H1 (cell line): ENCODE measurements around the gene RGL1. TPM values are rescaled to one million over a fixed set of nuclear protein-coding genes. Genes with fewer than 3 reads are reported as not detected.

ENCODE experiments used
- CTCF ChIA-PET: fragments of 300-600 bp; sonication (Branson Sonifier 250); formaldehyde crosslinking; loops from one replicate; lab custom pipeline; 2021; ENCODE audit not compliant: partially characterized antibody; lab: Charles Lee
- POLR2A ChIA-PET: fragments of 300-600 bp; sonication (Branson Sonifier 250); formaldehyde crosslinking; loops from one replicate; lab custom pipeline; 2021; ENCODE audit warnings: inconsistent platforms; ENCODE audit not compliant: partially characterized antibody; lab: Charles Lee
- DNase-seq, 2 experiments: peaks; one replicate each; pipeline versions ENCODE4 v3.0.0 to v3.0.0-alpha.2; 2010 to 2022; ENCODE audit warnings: low spot score in 2 of 2, low read depth in 1 of 2, mixed read lengths in 1 of 2
- FAIRE-seq: peaks from 2 replicates; lab custom pipeline; 2011; peaks lifted over from hg19 to GRCh38; lab: Jason Lieb, UNC
- H2AFZ ChIP-seq: 2 replicates; pipeline ENCODE4 v1.8.1; 2012; ENCODE audit warnings: low read length, inconsistent platforms
- H2AK5ac ChIP-seq: 2 replicates; pipeline ENCODE4 v1.6.1; 2013; ENCODE audit warnings: low read depth, low read length
- H2BK120ac ChIP-seq: replicated peaks from 2 replicates; pipeline ENCODE3; 2013; ENCODE audit warnings: low read depth, low read length, inconsistent platforms
- H2BK12ac ChIP-seq: 2 replicates; pipeline ENCODE4 v1.6.1; 2013; ENCODE audit warnings: low read depth, low read length
- H2BK15ac ChIP-seq: 2 replicates; pipeline ENCODE4 v1.6.1; 2013; ENCODE audit warnings: low read length
- H2BK20ac ChIP-seq: 2 replicates; pipeline ENCODE4 v1.6.1; 2013; ENCODE audit warnings: low read length
- H2BK5ac ChIP-seq: 2 replicates; pipeline ENCODE4 v1.6.1; 2013; ENCODE audit warnings: low read depth, low read length
- H3K14ac ChIP-seq: 2 replicates; pipeline ENCODE4 v1.6.1; 2013; ENCODE audit warnings: inconsistent platforms; ENCODE audit not compliant: insufficient read length
- H3K18ac ChIP-seq: 2 replicates; pipeline ENCODE4 v1.6.1; 2013; ENCODE audit warnings: low read length; ENCODE audit errors: extremely low read depth
- H3K23ac ChIP-seq: 2 replicates; pipeline ENCODE4 v1.6.1; 2013; ENCODE audit warnings: inconsistent platforms; ENCODE audit not compliant: insufficient read length
- H3K23me2 ChIP-seq: 2 replicates; pipeline ENCODE4 v1.6.1; 2013; ENCODE audit warnings: low read depth, low read length
- H3K27ac ChIP-seq: 2 replicates; pipeline ENCODE4 v1.6.1; 2011; ENCODE audit warnings: low read depth, low read length, inconsistent platforms
- H3K27me3 ChIP-seq, 4 experiments: replicated peaks in 1 of 4; 1 replicate in 1 of 4; 2 replicates in 3 of 4; pipeline versions ENCODE4 v1.6.1 to v1.8.1; 2011 to 2013; ENCODE audit warnings: low read length in 3 of 4, mild to moderate bottlenecking in 3 of 4, inconsistent platforms in 2 of 4, mixed read lengths in 2 of 4, moderate library complexity in 1 of 4; ENCODE audit not compliant: control insufficient read depth in 3 of 4, insufficient read depth in 3 of 4; ENCODE audit errors: extremely low read depth in 1 of 4
- H3K36me3 ChIP-seq, 4 experiments: 2 replicates each; pipeline versions ENCODE4 v1.6.1 to v1.8.1; 2011 to 2013; ENCODE audit warnings: mild to moderate bottlenecking in 4 of 4, low read length in 3 of 4, moderate library complexity in 2 of 4, control low read depth in 1 of 4, inconsistent platforms in 1 of 4; ENCODE audit not compliant: insufficient read depth in 4 of 4, control insufficient read depth in 2 of 4
- H3K4ac ChIP-seq: replicated peaks from 2 replicates; pipeline ENCODE3; 2013; ENCODE audit warnings: low read length, low read depth, mixed read lengths, inconsistent platforms; ENCODE audit not compliant: insufficient read length
- H3K4me1 ChIP-seq, 4 experiments: replicated peaks in 1 of 4; 1 replicate in 1 of 4; 2 replicates in 3 of 4; pipeline versions ENCODE4 v1.6.1 to v1.8.1; 2011 to 2013; ENCODE audit warnings: low read length in 3 of 4, inconsistent platforms in 2 of 4, mixed read lengths in 1 of 4; ENCODE audit not compliant: insufficient read depth in 4 of 4, control insufficient read depth in 3 of 4
- H3K4me2 ChIP-seq, 2 experiments: 2 replicates each; pipeline versions ENCODE4 v1.6.1 to v1.8.1; 2011 to 2013; ENCODE audit warnings: low read depth in 2 of 2, low read length in 2 of 2, control low read depth in 1 of 2, inconsistent platforms in 1 of 2, mild to moderate bottlenecking in 1 of 2; ENCODE audit not compliant: insufficient read depth in 1 of 2
- H3K4me3 ChIP-seq, 4 experiments: fragments of 200-600, 300-600 bp in 1 of 4; sonication (generic), shearing (Covaris generic), sonication (Bioruptor Twin) in 1 of 4; 2 replicates each; pipeline versions ENCODE4 v1.5.1 to v1.8.1; 2011 to 2016; ENCODE audit warnings: low read length in 4 of 4, low read depth in 3 of 4, control low read depth in 2 of 4, inconsistent platforms in 2 of 4, mild to moderate bottlenecking in 2 of 4, mixed read lengths in 1 of 4, moderate library complexity in 1 of 4; ENCODE audit not compliant: insufficient read depth in 2 of 4; ENCODE audit errors: extremely low read depth in 1 of 4
- H3K56ac ChIP-seq: replicated peaks from 2 replicates; pipeline ENCODE3; 2013; ENCODE audit warnings: low read depth, mild to moderate bottlenecking, mixed read lengths, low read length, inconsistent platforms; ENCODE audit not compliant: insufficient read length
- H3K79me1 ChIP-seq: 2 replicates; pipeline ENCODE4 v1.6.1; 2013; ENCODE audit warnings: low read depth, low read length, control low read depth
- H3K79me2 ChIP-seq, 2 experiments: 2 replicates each; pipeline versions ENCODE4 v1.6.1 to v1.8.1; 2012 to 2013; ENCODE audit warnings: low read length in 2 of 2, mild to moderate bottlenecking in 2 of 2, inconsistent platforms in 1 of 2; ENCODE audit not compliant: insufficient read depth in 2 of 2, control insufficient read depth in 1 of 2
- H3K9ac ChIP-seq, 4 experiments: replicated peaks in 1 of 4; 1 replicate in 1 of 4; 2 replicates in 3 of 4; pipeline versions ENCODE4 v1.6.1 to v1.8.1; 2011 to 2013; ENCODE audit warnings: low read depth in 3 of 4, low read length in 3 of 4, control low read depth in 2 of 4, mild to moderate bottlenecking in 2 of 4, moderate library complexity in 2 of 4, inconsistent platforms in 1 of 4; ENCODE audit errors: extremely low read depth in 1 of 4
- H3K9me3 ChIP-seq, 2 experiments: 2 replicates each; pipeline versions ENCODE4 v1.6.1 to v1.8.1; 2012 to 2013; ENCODE audit warnings: mild to moderate bottlenecking in 2 of 2, moderate library complexity in 2 of 2, control low read depth in 1 of 2, inconsistent platforms in 1 of 2, low read depth in 1 of 2, low read length in 1 of 2, mixed read lengths in 1 of 2; ENCODE audit not compliant: insufficient read depth in 2 of 2
- H4K20me1 ChIP-seq, 2 experiments: replicated peaks in 1 of 2; 2 replicates each; pipeline versions ENCODE3 to v1.8.1; 2011 to 2013; ENCODE audit warnings: inconsistent platforms in 2 of 2, low read length in 2 of 2, mild to moderate bottlenecking in 1 of 2; ENCODE audit not compliant: insufficient read depth in 2 of 2, control insufficient read depth in 1 of 2
- H4K5ac ChIP-seq: 2 replicates; pipeline ENCODE4 v1.6.1; 2013; ENCODE audit warnings: low read length, low read depth, mixed read lengths, inconsistent platforms; ENCODE audit not compliant: insufficient read length
- H4K8ac ChIP-seq: 2 replicates; pipeline ENCODE4 v1.8.0; 2013; ENCODE audit warnings: mild to moderate bottlenecking, moderate library complexity, low read length, inconsistent platforms; ENCODE audit not compliant: insufficient read depth; ENCODE audit errors: extremely low read depth
- H4K91ac ChIP-seq: replicated peaks from 2 replicates; pipeline ENCODE3; 2013; ENCODE audit warnings: low read length, mixed read lengths, inconsistent platforms; ENCODE audit not compliant: insufficient read length
- WGBS, 2 experiments: shearing (Covaris generic) in 1 of 2; methylation state at CpG; one replicate each; pipeline versions ENCODE4 v1.1.6 to v1.1.7; 2013 to 2015; ENCODE audit warnings: low lambda C conversion rate in 2 of 2, mixed read lengths in 2 of 2, inconsistent platforms in 1 of 2, low coverage in 1 of 2, missing lambda C conversion rate in 1 of 2; ENCODE audit not compliant: insufficient replicate concordance in 2 of 2, insufficient coverage in 1 of 2, insufficient read length in 1 of 2; ENCODE audit errors: extremely low coverage in 1 of 2, missing lambda C conversion rate in 1 of 2; 5-methylcytosine and 5-hydroxymethylcytosine counted together
- polyA plus RNA-seq, 7 experiments: library from polyadenylated mRNA; depleted of rRNA in 3 of 7; stranded (reverse) in 5 of 7; unstranded in 2 of 7; fragments of >200 nt in 5 of 7; fragments of 200-250 nt in 2 of 7; gene quantifications; 1 replicate in 5 of 7; 2 replicates in 1 of 7; 4 replicates in 1 of 7; pipeline versions ENCODE4 v1.2.1 to v1.2.3, GENCODE V29; 2011 to 2013; ENCODE audit warnings: missing spikeins in 2 of 7, mixed read lengths in 2 of 7
- total RNA-seq: library from RNA; stranded (reverse); fragmentation: NEBNext Ultra II Directional; extraction: Animal tissue kit (Norgen Biotek cat#: 25700); gene quantifications from 2 replicates; pipeline ENCODE4 v1.2.1, GENCODE V29; 2021

The RGL1 gene
- total and polyA plus RNA-seq, 2 of the 8 experiments (the other 6 are each of a cell fraction or from before 2014, with no cell fraction given) = 0.98 to 2.4 TPM

- Histone ChIP-seq H3K79me2 (no peaks in the 10 kb centered on the region), H2AFZ (no peak overlapping the region), H3K27me3 (no peaks in the 10 kb centered on the region), H3K56ac (no peak overlapping the region), H4K8ac (no peak overlapping the region), H3K4me3 (no peak overlapping the region), H2BK12ac (no peak overlapping the region), H4K20me1 (no peaks in the 10 kb centered on the region), H3K4ac (no peak overlapping the region), H3K9ac (no peak overlapping the region), H3K23me2 (no peaks in the 10 kb centered on the region), H3K27ac (no peak overlapping the region), H3K4me2 (no peak overlapping the region), H4K91ac (no peak overlapping the region), H2AK5ac (no peak overlapping the region), H3K14ac (no peak overlapping the region), H3K4me1 (peaks cover 0 to 8% (median 1%) of the 10 kb centered on the region in 4 experiments; a peak in 2 of 7 replicates), H2BK5ac (no peak overlapping the region), H2BK15ac (no peak overlapping the region), H2BK20ac (no peak overlapping the region), H4K5ac (no peak overlapping the region), H2BK120ac (no peak overlapping the region), H3K79me1 (no peaks in the 10 kb centered on the region), H3K9me3 (no peaks in the 10 kb centered on the region), H3K18ac (no peak overlapping the region), H3K23ac (no peak overlapping the region), H3K36me3 (no peaks in the 10 kb centered on the region)
- DNase-seq (no peak), FAIRE-seq (no peak)
- WGBS, 2 experiments = 86% methylated on average over 1 of the region's 1 CpG; no CpG with 5 or more reads in 1 of the 2 experiments
- ChIA-PET POLR2A (no interaction called here), CTCF (interaction anchor here (0.8 to 0.9 kb wide), 2 partner anchors 9 to 11 kb away, joined by 3 read pairs; no protein-coding TSS in a partner anchor)
Observed at GRCh38 chr1:183814121-183814681, 9.3 kb downstream of the RGL1 start.
